ENCODE data around the gene CD1B. TPM values are rescaled to one million over a fixed set of nuclear protein-coding genes. Genes with fewer than 3 reads are reported as not detected.

The CD1B gene
- not detected in 2 replicates for polyA plus RNA-seq (2012; rRNA removed)
- polyA plus RNA-seq (2012; cell fraction: cytosol; rRNA removed) = not detected in 2 replicates
- polyA plus RNA-seq (2012; cell fraction: nucleus; rRNA removed) = not detected in 2 replicates

DNA sequence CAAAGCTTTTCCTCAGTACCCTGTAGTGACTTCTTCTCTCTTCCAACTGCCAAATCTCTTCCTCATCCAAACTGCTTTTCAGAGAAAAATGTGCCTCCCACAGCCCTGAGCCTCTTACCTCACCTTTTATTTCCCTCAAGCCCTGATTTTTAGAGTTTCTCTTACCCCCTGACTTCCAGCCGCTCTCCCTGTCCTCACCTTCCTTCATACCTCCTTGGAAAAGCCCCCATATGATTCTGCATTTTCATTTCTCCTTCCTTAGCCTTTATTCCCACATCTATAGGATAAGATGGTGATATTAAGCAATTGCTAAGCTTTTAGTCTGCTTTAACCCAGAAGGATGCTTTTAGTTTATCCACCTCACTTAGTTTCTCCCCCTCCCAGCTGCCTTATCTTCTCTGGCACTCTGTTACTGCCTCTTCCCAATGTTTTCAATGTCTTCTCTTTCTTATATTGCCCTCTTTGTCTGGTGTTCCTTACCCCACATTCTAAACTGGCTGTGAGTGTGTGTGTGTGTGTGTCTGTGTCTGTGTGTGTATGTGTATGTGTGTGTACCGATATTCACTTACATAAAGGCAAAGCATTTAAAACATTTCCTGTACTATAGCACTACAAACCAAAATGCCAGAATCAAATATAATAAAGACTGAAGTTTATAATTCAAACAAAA, at the start of gene CD1B:
TSS of gene CD1B (minus strand) at position 51 of the 670 bp plus-strand sequence. CDS start 108 bp downstream, outside the sequence.
- ChIA-PET POLR2A (no interaction called here), CTCF (no interaction called here)
- no peak within 1 kb of the TSS for H3K4me2 ChIP-seq
- H3K79me2 ChIP-seq (ENCODE audit: insufficient read depth) = no peaks in the 10 kb centered on the region
- H3K4me1 ChIP-seq (ENCODE audit: control insufficient read depth in 1 of 2, insufficient read depth in 2 of 2, low read depth in 1 of 2, low read length in 1 of 2) = no peaks in the 10 kb centered on the region
- H2AFZ ChIP-seq (ENCODE audit: low read depth) = no peak within 1 kb of the TSS
- no peaks in the 10 kb centered on the region for H3K9me3 ChIP-seq
- no peak within 1 kb of the TSS for H3K9ac ChIP-seq
- H3K36me3 ChIP-seq (replicated peaks in 1 of 2; ENCODE audit: control insufficient read depth in 1 of 2, insufficient read depth in 2 of 2, low read length in 1 of 2) = no peaks in the 10 kb centered on the region
- H3K27me3 ChIP-seq (ENCODE audit: insufficient read depth) = peaks cover 12% of the 10 kb centered on the region
- no peaks in the 10 kb centered on the region for H4K20me1 ChIP-seq (ENCODE audit: insufficient read depth)
- DNase-seq = no peak
- TF ChIP-seq, protein P1, sequence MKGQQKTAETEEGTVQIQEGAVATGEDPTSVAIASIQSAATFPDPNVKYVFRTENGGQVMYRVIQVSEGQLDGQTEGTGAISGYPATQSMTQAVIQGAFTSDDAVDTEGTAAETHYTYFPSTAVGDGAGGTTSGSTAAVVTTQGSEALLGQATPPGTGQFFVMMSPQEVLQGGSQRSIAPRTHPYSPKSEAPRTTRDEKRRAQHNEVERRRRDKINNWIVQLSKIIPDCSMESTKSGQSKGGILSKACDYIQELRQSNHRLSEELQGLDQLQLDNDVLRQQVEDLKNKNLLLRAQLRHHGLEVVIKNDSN (IDR thresholded peaks at IDR 0.05; ENCODE audit: borderline replicate concordance, low read depth) = no peak
- TF ChIP-seq, protein P2, sequence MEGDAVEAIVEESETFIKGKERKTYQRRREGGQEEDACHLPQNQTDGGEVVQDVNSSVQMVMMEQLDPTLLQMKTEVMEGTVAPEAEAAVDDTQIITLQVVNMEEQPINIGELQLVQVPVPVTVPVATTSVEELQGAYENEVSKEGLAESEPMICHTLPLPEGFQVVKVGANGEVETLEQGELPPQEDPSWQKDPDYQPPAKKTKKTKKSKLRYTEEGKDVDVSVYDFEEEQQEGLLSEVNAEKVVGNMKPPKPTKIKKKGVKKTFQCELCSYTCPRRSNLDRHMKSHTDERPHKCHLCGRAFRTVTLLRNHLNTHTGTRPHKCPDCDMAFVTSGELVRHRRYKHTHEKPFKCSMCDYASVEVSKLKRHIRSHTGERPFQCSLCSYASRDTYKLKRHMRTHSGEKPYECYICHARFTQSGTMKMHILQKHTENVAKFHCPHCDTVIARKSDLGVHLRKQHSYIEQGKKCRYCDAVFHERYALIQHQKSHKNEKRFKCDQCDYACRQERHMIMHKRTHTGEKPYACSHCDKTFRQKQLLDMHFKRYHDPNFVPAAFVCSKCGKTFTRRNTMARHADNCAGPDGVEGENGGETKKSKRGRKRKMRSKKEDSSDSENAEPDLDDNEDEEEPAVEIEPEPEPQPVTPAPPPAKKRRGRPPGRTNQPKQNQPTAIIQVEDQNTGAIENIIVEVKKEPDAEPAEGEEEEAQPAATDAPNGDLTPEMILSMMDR (IDR thresholded peaks at IDR 0.05) = no peak
- TF ChIP-seq SMC3 (IDR thresholded peaks at IDR 0.05; ENCODE audit: low read depth, low read length) (no peak), RXRA (IDR thresholded peaks at IDR 0.05; ENCODE audit: borderline replicate concordance, low read depth) (no peak), NFIC (IDR thresholded peaks at IDR 0.05; ENCODE audit: borderline replicate concordance) (no peak), JUND (IDR thresholded peaks at IDR 0.05) (no peak), TAF1 (IDR thresholded peaks at IDR 0.05; ENCODE audit: borderline replicate concordance, low read depth, low read length) (no peak), RAD21 (IDR thresholded peaks at IDR 0.05; ENCODE audit: low read length) (no peak), CHD2 (IDR thresholded peaks at IDR 0.05; ENCODE audit: low read length, partially characterized antibody) (no peak)
- TF ChIP-seq, protein P3, sequence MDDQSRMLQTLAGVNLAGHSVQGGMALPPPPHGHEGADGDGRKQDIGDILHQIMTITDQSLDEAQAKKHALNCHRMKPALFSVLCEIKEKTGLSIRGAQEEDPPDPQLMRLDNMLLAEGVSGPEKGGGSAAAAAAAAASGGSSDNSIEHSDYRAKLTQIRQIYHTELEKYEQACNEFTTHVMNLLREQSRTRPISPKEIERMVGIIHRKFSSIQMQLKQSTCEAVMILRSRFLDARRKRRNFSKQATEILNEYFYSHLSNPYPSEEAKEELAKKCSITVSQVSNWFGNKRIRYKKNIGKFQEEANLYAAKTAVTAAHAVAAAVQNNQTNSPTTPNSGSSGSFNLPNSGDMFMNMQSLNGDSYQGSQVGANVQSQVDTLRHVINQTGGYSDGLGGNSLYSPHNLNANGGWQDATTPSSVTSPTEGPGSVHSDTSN (IDR thresholded peaks at IDR 0.05) = no peak
- 2% methylated on average over 2 of the region's 2 CpGs for WGBS (ENCODE audit: low lambda C conversion rate)
- no peak within 1 kb of the TSS for H3K4me3 ChIP-seq (ENCODE audit: low read depth in 2 of 2, low read length in 1 of 2)
- H3K27ac ChIP-seq (ENCODE audit: low read depth in 2 of 2, low read length in 1 of 2) = no peak within 1 kb of the TSS
- no peaks in the 10 kb centered on the region for H3K9me2 ChIP-seq
- H3F3A ChIP-seq (replicated peaks; ENCODE audit: insufficient read depth) = no peaks in the 10 kb centered on the region

DNA sequence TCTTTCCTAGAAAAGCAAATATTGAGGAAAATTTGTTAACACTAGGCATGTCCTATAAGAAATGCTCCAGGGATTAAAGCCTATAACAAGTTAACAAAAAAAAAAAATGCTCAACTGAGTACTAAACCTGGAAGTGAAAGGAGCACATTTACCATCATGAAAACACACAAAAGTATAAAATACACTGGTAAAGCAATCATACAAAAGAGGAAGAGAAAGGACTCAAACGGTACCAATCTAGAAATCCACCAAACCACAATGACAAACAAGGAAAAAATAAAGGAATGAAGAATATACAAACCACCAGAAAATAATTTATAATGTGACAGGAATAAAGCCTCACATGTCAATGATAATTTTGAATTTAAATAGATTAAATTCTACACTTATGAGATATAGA, 43.5 kb upstream of the CD1B start:
- no peaks in the 10 kb centered on the region for H3K27me3 ChIP-seq (ENCODE audit: insufficient read depth)
- H3F3A ChIP-seq (replicated peaks; ENCODE audit: insufficient read depth) = no peaks in the 10 kb centered on the region
- no peaks in the 10 kb centered on the region for H3K9me3 ChIP-seq
- POLR2A ChIA-PET = no interaction called here
- H3K9ac ChIP-seq = no peak overlapping the region
- 3% methylated on average over 1 of the region's 1 CpG for WGBS (ENCODE audit: low lambda C conversion rate)
- no peaks in the 10 kb centered on the region for H4K20me1 ChIP-seq (ENCODE audit: insufficient read depth)
- no peak overlapping the region for H3K4me2 ChIP-seq
- no peaks in the 10 kb centered on the region for H3K36me3 ChIP-seq (replicated peaks in 1 of 2; ENCODE audit: control insufficient read depth in 1 of 2, insufficient read depth in 2 of 2, low read length in 1 of 2)
- H3K4me3 ChIP-seq (ENCODE audit: low read depth in 2 of 2, low read length in 1 of 2) = no peak overlapping the region
- DNase-seq = no peak
- CTCF ChIA-PET = no interaction called here
- no peaks in the 10 kb centered on the region for H3K79me2 ChIP-seq (ENCODE audit: insufficient read depth)
- H3K27ac ChIP-seq (ENCODE audit: low read depth in 2 of 2, low read length in 1 of 2) = no peak overlapping the region
- no peak overlapping the region for H2AFZ ChIP-seq (ENCODE audit: low read depth)
- H3K9me2 ChIP-seq = no peaks in the 10 kb centered on the region
- H3K4me1 ChIP-seq (ENCODE audit: control insufficient read depth in 1 of 2, insufficient read depth in 2 of 2, low read depth in 1 of 2, low read length in 1 of 2) = no peaks in the 10 kb centered on the region
- TF ChIP-seq TAF1 (IDR thresholded peaks at IDR 0.05; ENCODE audit: borderline replicate concordance, low read depth, low read length) (no peak), POLR2AphosphoS5 (IDR thresholded peaks at IDR 0.05; ENCODE audit: low read depth, low read length) (no peak), GATA2 (CRISPR knock-in tag; IDR thresholded peaks at IDR 0.05) (no peak), ELF1 (IDR thresholded peaks at IDR 0.05) (no peak), MEF2A (IDR thresholded peaks at IDR 0.05; ENCODE audit: borderline replicate concordance, low read depth) (no peak), RCOR1 (IDR thresholded peaks at IDR 0.05; ENCODE audit: low read length) (no peak), RAD21 (IDR thresholded peaks at IDR 0.05; ENCODE audit: low read length) (no peak), SMC3 (IDR thresholded peaks at IDR 0.05; ENCODE audit: low read depth, low read length) (no peak), TEAD4 (IDR thresholded peaks at IDR 0.05; ENCODE audit: borderline replicate concordance, insufficient read depth) (no peak)
- TF ChIP-seq, protein P4, sequence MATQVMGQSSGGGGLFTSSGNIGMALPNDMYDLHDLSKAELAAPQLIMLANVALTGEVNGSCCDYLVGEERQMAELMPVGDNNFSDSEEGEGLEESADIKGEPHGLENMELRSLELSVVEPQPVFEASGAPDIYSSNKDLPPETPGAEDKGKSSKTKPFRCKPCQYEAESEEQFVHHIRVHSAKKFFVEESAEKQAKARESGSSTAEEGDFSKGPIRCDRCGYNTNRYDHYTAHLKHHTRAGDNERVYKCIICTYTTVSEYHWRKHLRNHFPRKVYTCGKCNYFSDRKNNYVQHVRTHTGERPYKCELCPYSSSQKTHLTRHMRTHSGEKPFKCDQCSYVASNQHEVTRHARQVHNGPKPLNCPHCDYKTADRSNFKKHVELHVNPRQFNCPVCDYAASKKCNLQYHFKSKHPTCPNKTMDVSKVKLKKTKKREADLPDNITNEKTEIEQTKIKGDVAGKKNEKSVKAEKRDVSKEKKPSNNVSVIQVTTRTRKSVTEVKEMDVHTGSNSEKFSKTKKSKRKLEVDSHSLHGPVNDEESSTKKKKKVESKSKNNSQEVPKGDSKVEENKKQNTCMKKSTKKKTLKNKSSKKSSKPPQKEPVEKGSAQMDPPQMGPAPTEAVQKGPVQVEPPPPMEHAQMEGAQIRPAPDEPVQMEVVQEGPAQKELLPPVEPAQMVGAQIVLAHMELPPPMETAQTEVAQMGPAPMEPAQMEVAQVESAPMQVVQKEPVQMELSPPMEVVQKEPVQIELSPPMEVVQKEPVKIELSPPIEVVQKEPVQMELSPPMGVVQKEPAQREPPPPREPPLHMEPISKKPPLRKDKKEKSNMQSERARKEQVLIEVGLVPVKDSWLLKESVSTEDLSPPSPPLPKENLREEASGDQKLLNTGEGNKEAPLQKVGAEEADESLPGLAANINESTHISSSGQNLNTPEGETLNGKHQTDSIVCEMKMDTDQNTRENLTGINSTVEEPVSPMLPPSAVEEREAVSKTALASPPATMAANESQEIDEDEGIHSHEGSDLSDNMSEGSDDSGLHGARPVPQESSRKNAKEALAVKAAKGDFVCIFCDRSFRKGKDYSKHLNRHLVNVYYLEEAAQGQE (IDR thresholded peaks at IDR 0.05; ENCODE audit: low read depth, low read length) = no peak
- TF ChIP-seq, protein P5, sequence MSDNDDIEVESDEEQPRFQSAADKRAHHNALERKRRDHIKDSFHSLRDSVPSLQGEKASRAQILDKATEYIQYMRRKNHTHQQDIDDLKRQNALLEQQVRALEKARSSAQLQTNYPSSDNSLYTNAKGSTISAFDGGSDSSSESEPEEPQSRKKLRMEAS (IDR thresholded peaks at IDR 0.05; ENCODE audit: low read depth) = no peak
- TF ChIP-seq, protein P6, sequence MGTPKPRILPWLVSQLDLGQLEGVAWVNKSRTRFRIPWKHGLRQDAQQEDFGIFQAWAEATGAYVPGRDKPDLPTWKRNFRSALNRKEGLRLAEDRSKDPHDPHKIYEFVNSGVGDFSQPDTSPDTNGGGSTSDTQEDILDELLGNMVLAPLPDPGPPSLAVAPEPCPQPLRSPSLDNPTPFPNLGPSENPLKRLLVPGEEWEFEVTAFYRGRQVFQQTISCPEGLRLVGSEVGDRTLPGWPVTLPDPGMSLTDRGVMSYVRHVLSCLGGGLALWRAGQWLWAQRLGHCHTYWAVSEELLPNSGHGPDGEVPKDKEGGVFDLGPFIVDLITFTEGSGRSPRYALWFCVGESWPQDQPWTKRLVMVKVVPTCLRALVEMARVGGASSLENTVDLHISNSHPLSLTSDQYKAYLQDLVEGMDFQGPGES (IDR thresholded peaks at IDR 0.05; ENCODE audit: low read depth, low read length) = no peak
